IPS-15b (cell line): ENCODE data around the gene NKAPL.

Experiments used
- H3K27me3 ChIP-seq: one replicate; pipeline ENCODE4 v1.6.1; 2013; ENCODE audit warnings: low read length; ENCODE audit not compliant: control insufficient read depth, insufficient read depth
- H3K36me3 ChIP-seq: one replicate; pipeline ENCODE4 v1.6.1; 2013; ENCODE audit warnings: low read length; ENCODE audit not compliant: control insufficient read depth, insufficient read depth
- H3K4me1 ChIP-seq: one replicate; pipeline ENCODE4 v1.6.1; 2013; ENCODE audit warnings: mild to moderate bottlenecking, low read length; ENCODE audit not compliant: control insufficient read depth, insufficient read depth
- H3K4me3 ChIP-seq: one replicate; pipeline ENCODE4 v1.5.1; 2013; ENCODE audit warnings: low read depth, low read length
- H3K9ac ChIP-seq: one replicate; pipeline ENCODE4 v1.6.1; 2013; ENCODE audit warnings: low read depth, mild to moderate bottlenecking, low read length
- H3K9me3 ChIP-seq: one replicate; pipeline ENCODE4 v1.6.1; 2013; ENCODE audit warnings: mild to moderate bottlenecking, low read length; ENCODE audit not compliant: control insufficient read depth, insufficient read depth

NKAPL gene

DNA sequence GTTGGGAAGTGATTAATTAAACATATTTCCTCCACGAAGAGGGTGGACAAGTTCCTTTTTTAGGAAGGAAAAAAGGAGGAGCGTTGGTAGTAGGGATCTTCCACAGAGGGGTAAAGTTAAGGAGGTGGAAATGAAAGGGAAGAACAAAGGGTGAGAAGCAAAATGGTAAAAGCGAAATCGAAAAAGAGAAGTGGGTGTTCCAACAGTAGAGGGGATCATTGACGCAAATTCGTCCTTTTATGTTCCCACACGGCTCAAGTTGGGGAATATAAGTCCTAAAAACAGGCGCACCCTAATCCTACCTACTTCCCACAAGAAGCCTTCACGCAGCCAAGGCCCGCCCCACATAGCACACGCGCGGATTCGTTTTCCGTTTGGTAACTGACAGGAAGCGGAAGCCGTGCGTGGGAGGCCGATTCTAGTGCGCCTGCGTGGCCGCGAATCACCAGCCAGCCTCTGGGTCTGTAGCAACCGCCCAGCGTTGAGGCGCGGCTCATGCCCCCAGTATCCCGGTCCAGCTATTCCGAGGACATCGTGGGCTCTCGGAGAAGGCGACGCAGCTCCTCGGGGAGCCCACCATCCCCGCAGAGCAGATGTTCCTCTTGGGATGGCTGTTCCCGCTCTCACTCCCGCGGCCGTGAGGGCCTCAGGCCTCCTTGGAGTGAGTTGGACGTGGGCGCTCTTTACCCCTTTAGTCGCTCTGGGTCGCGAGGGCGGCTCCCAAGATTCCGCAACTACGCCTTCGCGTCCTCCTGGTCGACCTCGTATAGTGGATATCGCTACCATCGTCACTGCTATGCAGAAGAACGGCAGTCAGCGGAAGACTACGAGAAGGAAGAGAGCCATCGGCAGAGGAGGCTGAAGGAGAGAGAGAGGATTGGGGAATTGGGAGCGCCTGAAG, at the start of gene NKAPL:
Gene NKAPL (plus strand): TSS at position 421 of the 901 bp plus-strand sequence. CDS start 75 bp downstream, at position 496.
- Histone ChIP-seq H3K9me3 (no peaks in the 10 kb centered on the region), H3K36me3 (no peaks in the 10 kb centered on the region), H3K4me3 (peak within 1 kb of the TSS; percentile 42), H3K9ac (no peak within 1 kb of the TSS), H3K27me3 (peaks cover 23% of the 10 kb centered on the region), H3K4me1 (no peaks in the 10 kb centered on the region)

DNA sequence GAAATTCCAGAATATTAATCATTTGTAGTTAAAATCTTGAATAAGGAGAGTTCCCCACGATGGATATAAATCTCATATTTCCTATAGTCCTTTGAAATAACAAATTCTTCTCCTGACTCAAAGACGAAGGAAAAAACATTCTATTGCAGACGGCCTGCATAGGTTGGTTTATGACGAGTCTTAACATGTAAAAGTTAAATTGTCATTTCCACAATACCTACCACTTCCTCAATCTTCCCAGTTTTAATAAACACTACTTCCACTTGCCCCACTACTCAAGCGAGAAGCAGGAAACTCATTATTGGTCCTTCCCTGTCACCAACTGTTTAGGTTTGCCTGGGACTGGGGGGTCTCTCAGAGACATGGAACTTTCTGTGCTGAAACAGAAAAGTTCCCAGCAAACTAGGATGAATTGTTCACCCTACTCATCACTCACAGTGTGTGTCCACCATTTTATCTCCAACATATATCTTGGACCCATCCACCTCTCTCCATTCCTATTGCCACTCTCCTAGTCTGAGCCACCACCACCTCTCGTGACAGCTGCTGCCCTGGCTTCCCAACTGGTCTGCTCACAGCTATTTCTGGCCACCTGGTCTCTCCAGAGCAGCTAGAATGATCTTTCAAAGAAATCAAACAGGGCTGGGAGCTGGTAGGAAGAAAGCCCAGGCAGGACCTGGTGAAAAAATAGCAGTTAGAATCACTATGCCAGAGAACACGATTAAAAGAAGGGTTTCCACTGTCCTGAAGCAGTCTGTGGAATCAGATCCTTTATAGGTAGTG, 49.2 kb upstream of the NKAPL start:
- H3K9ac ChIP-seq, result no peak overlapping the region
- H3K4me1 ChIP-seq, result peaks cover 3% of the 10 kb centered on the region
- H3K36me3 ChIP-seq, result no peaks in the 10 kb centered on the region
- H3K27me3 ChIP-seq, result peaks cover 78% of the 10 kb centered on the region
- H3K4me3 ChIP-seq, result no peak overlapping the region
- no peaks in the 10 kb centered on the region for H3K9me3 ChIP-seq

DNA sequence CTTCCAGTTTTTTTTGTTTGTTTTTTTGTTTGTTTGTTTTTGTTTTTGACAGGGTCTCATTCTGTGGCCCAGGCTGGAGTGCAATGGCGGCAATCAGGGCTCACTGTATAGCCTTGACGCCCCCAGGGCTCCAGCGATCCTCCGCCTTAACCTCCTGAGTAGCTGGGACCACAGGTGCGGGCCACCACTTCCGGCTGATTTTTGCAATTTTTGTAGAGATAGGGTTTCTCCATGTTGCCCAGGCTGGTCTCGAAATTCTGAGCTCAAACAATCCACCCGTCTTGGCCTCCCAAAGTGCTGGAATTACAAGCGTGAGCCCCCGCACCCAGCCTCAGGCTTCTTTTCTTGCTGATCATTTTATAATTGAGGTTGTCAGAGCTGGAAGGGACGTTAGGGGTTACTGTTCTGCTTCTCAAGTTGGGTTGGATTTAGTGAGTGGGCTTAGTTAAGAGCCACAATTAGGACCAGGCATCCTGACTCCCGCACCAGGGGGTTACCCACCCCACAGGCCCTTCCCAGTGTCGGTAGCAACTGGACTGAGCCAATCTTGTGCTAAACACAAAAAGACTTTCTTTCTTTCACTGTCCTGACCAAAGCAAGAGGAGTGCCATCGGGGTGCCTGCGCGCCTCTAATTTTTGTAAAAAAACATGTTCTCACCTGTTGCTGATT, 47.1 kb upstream of the NKAPL start:
- peak overlapping the region; percentile 71 for H3K4me3 ChIP-seq

DNA sequence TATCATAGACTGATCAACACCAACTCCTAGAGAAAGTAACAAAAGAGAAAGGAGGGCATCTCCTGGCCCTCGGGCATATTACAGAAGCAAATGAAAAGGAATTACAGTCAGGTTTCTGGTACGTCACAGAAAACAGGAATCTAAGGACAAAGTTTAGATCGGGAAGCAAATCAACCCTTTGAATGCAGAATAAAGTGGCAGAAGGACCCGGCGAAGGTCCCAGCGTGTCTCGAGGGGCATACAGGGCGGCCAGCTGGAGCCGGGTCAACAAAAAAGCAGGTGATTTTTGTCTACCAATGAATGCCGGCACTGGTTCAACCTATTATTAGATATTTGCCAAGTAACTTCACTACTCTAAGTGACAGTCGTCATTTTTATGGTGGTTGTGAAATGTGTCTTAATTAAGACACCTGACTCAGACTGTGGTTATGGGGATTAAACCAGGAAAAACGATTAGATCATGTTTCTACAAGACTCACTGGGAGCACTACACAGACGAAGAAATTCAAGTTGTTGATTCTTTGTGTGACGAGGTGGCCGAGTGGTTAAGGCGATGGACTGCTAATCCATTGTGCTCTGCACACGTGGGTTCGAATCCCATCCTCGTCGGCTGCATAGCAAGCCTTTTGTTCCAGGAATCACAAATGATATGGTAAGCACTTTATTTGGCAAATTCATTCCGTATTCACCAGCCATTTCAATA, 46.4 kb upstream of the NKAPL start:
- H3K9me3 ChIP-seq, result no peaks in the 10 kb centered on the region
- H3K4me3 ChIP-seq, result peak overlapping the region; percentile 71
- H3K27me3 ChIP-seq, result peaks cover 67% of the 10 kb centered on the region
- H3K36me3 ChIP-seq, result no peaks in the 10 kb centered on the region
- peaks cover 3% of the 10 kb centered on the region for H3K4me1 ChIP-seq
- no peak overlapping the region for H3K9ac ChIP-seq

More for the DNA sequence above, 47.1 kb upstream of the NKAPL start:
- Histone ChIP-seq H3K9ac (no peak overlapping the region), H3K27me3 (peaks cover 74% of the 10 kb centered on the region), H3K4me1 (peaks cover 5% of the 10 kb centered on the region), H3K9me3 (no peaks in the 10 kb centered on the region), H3K36me3 (no peaks in the 10 kb centered on the region)

DNA sequence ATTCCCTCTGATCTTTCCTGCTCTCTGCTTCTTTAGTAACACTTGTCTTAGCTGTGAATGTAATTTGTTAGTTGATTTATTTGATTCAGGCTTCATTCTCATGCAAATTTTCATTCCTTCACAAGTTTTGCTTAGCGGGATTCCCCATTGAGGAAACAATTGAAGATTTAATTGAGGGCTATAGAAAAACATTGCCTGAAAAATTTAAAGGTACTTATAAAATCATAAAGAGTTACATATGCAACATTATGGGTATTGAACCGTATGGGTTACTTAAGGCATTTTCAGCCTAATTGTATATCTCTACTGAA, 45.9 kb upstream of the NKAPL start:
- Histone ChIP-seq H3K4me3 (peak overlapping the region; percentile 71), H3K4me1 (peaks cover 3% of the 10 kb centered on the region), H3K36me3 (no peaks in the 10 kb centered on the region), H3K27me3 (peaks cover 67% of the 10 kb centered on the region), H3K9me3 (no peaks in the 10 kb centered on the region), H3K9ac (no peak overlapping the region)

DNA sequence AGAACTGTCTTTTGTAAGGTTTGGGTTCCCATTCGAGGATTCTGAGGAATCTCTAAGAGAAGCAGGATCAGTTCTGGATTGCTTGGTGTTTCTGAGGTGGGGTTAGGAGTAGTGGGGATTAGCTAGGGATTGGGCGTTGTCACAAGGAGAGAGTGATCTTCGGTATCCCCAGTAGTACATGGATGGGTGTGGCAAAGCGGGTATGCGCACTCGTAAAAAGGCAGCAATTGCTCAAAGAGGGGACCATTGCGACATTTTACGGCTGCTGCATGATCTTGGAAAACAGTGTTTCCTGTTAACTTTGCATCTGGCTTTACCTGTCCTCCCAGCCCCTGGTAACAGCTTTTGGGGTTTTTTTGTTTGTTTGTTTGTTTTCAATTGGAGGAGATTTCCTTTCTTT, 43.7 kb upstream of the NKAPL start:
- Histone ChIP-seq H3K4me3 (peak overlapping the region; percentile 30), H3K9ac (no peak overlapping the region), H3K27me3 (peaks cover 62% of the 10 kb centered on the region), H3K9me3 (no peaks in the 10 kb centered on the region), H3K4me1 (peaks cover 3% of the 10 kb centered on the region), H3K36me3 (no peaks in the 10 kb centered on the region)

DNA sequence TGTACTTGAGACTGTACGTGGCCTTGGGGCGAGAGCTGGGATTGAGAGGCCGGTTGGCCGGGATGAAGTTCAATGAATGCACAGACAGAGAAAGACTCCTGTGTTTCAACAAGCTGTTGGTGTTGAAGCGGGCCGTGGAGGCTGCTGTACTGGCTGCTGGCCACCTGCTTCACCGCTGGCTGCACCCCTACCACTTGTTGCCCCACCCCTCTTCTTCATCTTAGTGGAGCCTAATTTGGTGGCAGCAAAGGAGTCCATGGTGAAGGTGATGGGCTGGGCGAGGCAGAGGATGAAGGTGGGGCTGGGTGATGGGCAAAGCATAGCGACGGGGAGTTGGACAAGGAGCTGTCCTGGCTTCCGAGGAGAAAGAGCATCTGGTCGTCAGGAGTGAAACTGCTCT, 41.2 kb upstream of the NKAPL start:
- Histone ChIP-seq H3K9me3 (no peaks in the 10 kb centered on the region), H3K4me1 (peaks cover 3% of the 10 kb centered on the region), H3K9ac (no peak overlapping the region), H3K4me3 (peak overlapping the region; percentile 71), H3K36me3 (no peaks in the 10 kb centered on the region), H3K27me3 (peaks cover 63% of the 10 kb centered on the region)

DNA sequence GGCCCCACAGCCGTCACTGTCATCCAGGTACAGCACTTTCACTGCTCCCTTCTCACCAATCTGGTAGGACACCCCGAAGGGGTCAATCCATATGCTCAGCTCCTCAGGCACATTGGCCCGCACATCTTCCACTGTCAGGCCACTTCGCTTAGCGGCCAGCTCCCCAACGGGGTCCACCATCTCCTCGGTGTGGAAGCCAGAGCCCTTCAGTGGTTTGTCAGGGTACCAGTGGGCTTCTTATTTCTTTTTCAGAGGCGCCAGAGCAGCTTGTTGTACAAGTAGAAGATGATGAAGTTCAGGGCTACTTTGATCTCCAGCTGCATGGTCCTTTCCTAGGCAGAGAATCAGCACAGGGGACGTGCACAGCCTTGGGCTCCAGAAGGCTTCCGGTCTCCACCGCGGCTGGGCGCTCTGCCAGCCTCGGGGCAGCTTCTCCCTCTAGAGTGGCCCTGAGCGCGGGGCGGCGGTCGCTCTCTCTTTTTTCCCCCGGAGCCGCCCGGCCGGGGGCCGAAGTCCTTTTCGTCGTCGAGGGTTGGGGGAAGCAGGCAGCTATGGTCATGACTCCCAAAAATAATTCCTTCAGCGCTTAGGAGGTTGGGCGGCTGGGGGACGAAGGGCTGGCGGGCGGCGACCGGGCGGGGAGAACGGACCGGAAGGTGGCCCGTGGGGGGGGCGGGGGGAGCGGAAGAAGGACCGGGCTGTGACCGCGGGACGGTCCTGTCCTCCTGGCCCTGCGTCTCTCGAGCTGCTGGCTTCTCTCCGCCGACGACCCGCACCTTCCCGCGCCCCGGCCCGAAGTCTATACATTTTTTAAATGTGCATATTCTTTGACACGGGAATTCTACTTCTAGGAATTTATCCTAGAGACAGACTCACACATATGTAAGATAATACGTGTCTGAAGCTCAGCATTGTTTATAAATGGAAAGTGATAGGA, 40.5 kb upstream of the NKAPL start:
- H3K4me3 ChIP-seq, result peak overlapping the region; percentile 71
- peaks cover 70% of the 10 kb centered on the region for H3K27me3 ChIP-seq
- peaks cover 3% of the 10 kb centered on the region for H3K4me1 ChIP-seq
- H3K9me3 ChIP-seq, result no peaks in the 10 kb centered on the region
- H3K9ac ChIP-seq, result no peak overlapping the region
- H3K36me3 ChIP-seq, result no peaks in the 10 kb centered on the region

DNA sequence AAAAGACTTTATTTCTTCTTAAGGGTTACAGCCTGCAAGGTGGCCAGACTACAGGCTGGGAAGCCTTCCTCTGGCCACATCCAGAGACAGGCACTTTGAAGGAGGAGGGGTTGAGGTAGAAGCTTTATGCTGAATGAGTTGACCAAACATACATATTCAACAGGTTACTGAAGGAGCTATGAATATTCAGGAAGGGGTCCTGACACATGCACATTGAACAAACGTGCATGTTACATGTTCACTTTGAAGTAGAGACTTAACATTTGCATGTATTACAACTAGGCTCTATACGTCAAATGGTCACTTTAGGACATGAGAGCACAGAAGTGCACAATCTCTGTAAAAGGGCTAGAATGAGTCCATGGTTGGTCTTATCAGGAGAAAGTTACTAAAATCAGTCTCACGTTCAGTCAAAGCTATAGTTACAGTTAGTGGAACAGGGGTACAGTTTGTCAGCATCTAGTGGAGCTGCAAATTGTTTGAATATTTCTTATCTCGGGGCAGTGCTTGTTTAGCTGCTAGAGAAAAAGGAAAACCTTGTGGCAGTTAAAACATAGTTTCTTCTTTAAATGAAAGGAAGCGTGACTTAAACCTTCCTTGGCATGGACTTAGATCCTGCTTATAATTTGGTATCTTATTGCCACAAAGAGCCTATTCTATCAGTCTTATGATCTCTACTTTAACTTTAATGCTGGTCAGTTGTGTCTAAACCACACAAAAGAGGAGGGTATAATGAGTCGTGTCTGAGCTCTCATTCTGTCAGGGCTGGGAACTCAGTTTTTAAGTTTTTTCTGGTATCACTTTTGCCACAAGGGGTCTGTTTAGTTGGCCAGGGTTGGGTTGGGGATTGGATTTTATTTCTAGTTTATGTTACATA, 38.6 kb upstream of the NKAPL start:
- no peak overlapping the region for H3K9ac ChIP-seq
- no peaks in the 10 kb centered on the region for H3K9me3 ChIP-seq
- H3K4me1 ChIP-seq, result peaks cover 3% of the 10 kb centered on the region
- no peak overlapping the region for H3K4me3 ChIP-seq
- H3K36me3 ChIP-seq, result no peaks in the 10 kb centered on the region
- H3K27me3 ChIP-seq, result peaks cover 71% of the 10 kb centered on the region
